HL-60 (cell line): Measurements from ENCODE around the gene EHD4.

Experiments used
- DNase-seq, 2 experiments: peaks; one replicate each; pipeline ENCODE4 v3.0.0-alpha.2; 2010 to 2020; ENCODE audit warnings: low read depth in 1 of 2, low spot score in 1 of 2
- H3K27ac ChIP-seq: fragments of 250-450 bp; sonication (Bioruptor Pico); replicated peaks from 2 replicates; pipeline ENCODE4 v1.5.1; 2020; ENCODE audit warnings: mild to moderate bottlenecking, moderate library complexity
- H3K27me3 ChIP-seq: fragments of 250-450 bp; sonication (Bioruptor Pico); 2 replicates; pipeline ENCODE4 v1.5.1; 2021; ENCODE audit warnings: mild to moderate bottlenecking, moderate library complexity; ENCODE audit not compliant: insufficient read depth, poor library complexity, severe bottlenecking
- H3K4me3 ChIP-seq: replicated peaks from 2 replicates; pipeline ENCODE4 v1.5.1; 2011; ENCODE audit warnings: mild to moderate bottlenecking, control low read depth, low read length; ENCODE audit not compliant: insufficient read depth
- CTCF ChIP-seq: IDR thresholded peaks from one replicate; pipeline ENCODE4 v1.5.1; 2011; ENCODE audit warnings: low read length, control low read depth, inconsistent platforms; ENCODE audit not compliant: insufficient read depth
- GABPA ChIP-seq: IDR thresholded peaks from 2 replicates; pipeline ENCODE4 v1.6.1; 2012; ENCODE audit warnings: low read depth
- POLR2AphosphoS5 ChIP-seq: IDR thresholded peaks from 2 replicates; pipeline ENCODE4 v1.6.1; 2012; ENCODE audit warnings: low read depth
- REST ChIP-seq: IDR thresholded peaks from 2 replicates; pipeline ENCODE4 v1.6.1; 2012; ENCODE audit warnings: low read depth; ENCODE audit not compliant: insufficient replicate concordance
- SPI1 ChIP-seq: IDR thresholded peaks from 2 replicates; pipeline ENCODE4 v1.6.1; 2012; ENCODE audit warnings: low read depth, mild to moderate bottlenecking, borderline replicate concordance

EHD4 gene

GRCh38 chr15:41936649-41937567 is 35.4 kb downstream of the EHD4 start:
- no peak overlapping the region for H3K4me3 ChIP-seq
- H3K27me3 ChIP-seq, result no peaks in the 10 kb centered on the region
- no peak for DNase-seq
- no peak overlapping the region for H3K27ac ChIP-seq
- TF ChIP-seq REST, result no peak
- TF ChIP-seq GABPA, result no peak
- no peak for TF ChIP-seq SPI1
- TF ChIP-seq POLR2AphosphoS5, result no peak
- TF ChIP-seq CTCF, result no peak

GRCh38 chr15:41936155-41936554 is 36.2 kb downstream of the EHD4 start:
- H3K27ac ChIP-seq, result no peak overlapping the region
- TF ChIP-seq GABPA (no peak), REST (no peak), POLR2AphosphoS5 (no peak), SPI1 (no peak), CTCF (no peak)
- no peak overlapping the region for H3K4me3 ChIP-seq
- H3K27me3 ChIP-seq, result no peaks in the 10 kb centered on the region
- no peak for DNase-seq

GRCh38 chr15:41935566-41936020 is 36.8 kb downstream of the EHD4 start:
- Histone ChIP-seq H3K4me3 (no peak overlapping the region), H3K27ac (no peak overlapping the region), H3K27me3 (no peaks in the 10 kb centered on the region)
- no peak for TF ChIP-seq GABPA
- no peak for TF ChIP-seq CTCF
- TF ChIP-seq REST, result no peak
- no peak for TF ChIP-seq POLR2AphosphoS5
- no peak for TF ChIP-seq SPI1
- DNase-seq, result no peak
